ENCODE data around the gene SLC26A4.

SLC26A4 gene

DNA sequence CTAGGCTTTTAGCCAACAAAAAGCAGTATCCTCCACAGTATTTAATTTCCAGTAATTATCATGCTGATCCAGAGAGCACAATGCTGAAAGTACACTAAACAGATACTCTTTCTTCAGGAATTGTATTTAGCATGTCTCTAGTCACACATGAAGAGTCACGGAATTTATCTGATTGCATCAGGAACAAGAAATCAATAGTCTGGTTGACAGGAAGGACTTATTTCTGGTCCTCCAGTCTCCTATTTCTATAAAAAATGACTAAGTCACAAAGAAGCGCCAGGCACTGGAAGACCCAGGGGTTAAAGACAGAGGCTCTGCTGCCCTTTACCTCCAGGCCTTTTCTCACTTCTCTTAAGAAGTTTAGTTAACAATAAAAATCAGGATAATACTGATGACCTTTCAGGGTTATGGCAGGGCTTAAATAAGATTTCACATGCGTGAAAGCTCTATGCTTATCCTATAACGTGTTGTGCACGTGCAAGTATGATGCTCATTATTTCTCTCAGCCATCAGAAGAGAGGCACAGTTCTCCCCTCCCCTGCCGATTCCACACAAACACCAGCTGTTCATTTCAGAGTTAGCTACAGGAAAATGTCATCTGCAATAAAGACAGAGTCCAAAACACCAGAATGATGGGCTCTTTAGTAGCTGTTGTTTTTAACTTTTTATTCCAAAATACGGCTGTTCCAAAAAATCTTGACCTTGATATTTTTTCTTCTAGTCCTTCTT, 36.9 kb downstream of the SLC26A4 start:
- no peak for DNase-seq

DNA sequence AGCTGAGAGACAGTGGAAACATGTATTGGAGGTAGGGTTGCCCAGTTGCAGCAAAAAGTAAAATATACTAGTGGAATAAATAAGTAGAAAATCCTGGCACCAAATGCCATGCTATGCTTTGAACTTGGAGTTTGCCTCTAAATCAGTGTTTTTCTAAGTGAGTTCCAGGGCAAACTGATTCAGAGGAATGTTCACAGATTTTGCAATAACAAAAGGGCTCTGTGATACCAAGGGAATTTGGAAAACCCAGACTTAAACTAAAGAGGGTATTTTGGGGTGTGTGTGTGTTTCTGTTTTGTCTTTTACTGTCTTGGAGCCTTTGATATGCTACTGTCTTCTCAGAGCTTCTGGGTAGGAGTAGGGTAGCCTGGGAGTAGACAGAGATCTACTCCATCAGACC, 39.9 kb downstream of the SLC26A4 start:
- DNase-seq, result no peak

DNA sequence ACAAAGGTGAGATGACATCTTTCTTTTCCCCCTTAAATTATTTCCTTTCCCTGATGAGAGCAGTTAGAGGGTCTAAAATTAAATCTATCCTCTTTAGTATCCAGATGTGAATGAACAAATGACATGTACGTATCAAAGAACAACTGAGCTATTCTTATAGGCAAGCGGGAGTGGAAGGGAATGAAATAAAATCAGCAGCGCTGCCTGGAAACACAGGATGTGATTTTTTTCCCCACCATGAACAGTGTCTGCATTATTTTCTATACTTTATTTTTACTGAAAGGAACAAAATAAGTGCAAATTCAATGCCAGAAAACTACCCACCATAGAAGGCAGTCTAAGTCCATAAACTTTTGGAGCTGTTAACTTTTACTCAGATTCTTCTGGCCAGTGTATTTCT, 40.6 kb downstream of the SLC26A4 start:
- no peak for DNase-seq

DNA sequence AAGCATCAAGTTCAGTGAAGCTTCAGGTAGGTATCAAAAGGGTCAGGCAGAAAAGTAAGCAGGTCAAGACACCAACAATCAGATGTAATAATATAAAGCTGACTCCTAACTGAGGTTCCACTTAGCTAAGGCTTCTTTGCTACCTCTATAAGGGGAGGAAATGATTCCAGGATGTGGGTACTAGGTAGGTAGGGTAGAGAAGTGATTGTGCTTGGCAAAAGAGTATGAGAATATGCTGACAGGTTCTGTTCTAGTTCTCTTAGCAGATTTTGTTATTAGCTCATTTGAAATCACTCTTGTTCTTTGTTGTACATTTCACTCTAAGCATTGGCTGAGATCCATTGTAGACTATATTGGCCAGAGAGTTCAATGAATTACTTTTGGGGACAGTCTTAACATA, 42.6 kb downstream of the SLC26A4 start:
- no peak for DNase-seq

DNA sequence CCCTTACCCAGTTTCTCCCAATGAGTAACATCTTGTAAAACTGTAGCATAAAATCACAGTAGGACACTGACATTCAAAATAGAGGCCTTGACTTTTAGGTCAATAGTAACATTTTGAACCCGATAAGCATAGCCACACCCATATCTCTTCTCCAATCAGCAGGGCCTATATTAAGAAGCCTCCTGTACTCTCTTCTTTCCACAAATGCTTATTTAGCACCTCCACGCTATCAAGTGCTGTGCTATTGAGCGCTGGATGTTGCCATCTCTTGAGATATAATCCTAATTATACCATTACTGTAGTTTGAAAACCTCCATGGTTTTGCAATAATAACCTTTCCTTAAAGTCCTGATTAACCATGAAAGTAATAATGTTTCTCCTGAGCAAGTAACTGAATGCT, 43.2 kb downstream of the SLC26A4 start:
- no peak for DNase-seq

DNA sequence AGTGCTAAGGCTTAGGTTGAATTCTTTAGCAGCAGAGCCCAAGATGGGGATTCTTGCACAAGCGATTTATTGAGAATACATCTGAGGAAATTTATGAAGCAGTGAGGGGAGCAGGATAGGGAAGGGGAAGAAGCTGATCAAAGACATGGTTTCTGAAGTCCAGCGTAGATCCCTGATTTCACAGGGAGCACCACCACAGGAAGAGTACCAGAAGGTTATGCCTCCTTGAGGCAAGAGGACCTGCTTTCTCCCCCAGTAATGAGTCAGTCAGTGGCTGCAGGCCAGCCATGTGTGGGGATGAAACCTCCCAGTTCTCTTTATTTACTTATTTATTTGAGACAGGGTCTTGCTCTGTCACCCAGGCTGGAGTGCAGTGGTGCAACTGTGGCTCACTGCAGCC, 48.3 kb downstream of the SLC26A4 start:
- DNase-seq, result no peak

DNA sequence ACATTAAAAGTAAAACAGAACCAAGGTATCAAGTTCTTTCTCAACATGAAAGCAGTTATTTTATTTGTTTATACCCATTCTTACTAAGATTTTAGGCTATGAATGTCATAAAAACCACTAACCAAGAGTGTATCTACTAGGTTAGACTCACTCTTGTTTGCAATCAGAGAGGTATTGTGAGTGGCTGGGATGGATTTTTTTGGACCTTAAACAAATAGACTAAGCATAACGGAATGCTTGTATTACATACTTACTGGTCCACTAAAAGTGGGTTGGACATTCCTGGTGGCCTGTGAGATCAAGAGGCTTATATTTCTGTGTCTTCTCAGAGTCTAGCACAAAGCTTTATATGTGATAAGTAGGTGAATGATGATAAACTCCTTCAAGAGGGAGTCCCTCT, 50.7 kb downstream of the SLC26A4 start:
- no peak for DNase-seq

DNA sequence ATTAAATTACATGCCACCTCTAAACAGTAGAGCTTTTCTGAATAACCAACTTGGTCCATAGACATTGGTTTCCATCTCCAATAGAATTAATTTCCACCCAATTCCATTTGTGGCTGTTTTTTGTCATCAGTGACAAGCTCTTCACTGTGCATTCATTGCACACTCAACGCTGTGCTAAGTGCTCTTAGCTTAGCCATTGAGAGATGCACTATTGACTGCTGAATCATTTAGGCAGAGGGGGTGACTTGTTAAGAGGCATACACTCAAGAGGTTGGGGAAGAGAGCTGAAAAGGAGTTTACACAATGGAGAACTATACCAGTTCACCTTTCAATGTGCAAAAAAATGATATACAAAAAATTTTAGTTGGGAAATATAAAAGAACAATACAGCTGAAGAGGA, 51.4 kb downstream of the SLC26A4 start:
- no peak for DNase-seq

DNA sequence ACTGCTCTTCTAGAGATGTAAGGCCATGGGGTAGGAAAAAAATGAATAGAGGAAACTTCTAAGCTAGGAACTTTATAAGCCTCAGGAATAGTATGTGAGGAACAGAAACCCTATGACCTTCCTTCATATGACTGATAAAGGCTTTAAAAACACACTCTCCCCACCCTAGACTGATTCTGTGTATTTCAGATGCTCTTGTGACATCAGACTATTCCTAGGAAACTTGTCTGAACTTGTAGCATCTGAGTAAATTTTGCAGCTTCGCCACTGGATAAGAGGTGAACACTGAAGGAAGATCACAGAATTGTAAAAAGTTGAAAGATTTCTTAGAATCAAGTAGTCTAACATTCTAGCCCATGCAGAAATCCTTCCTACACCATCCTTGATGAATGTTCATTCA, 52.3 kb downstream of the SLC26A4 start:
- DNase-seq, result no peak

DNA sequence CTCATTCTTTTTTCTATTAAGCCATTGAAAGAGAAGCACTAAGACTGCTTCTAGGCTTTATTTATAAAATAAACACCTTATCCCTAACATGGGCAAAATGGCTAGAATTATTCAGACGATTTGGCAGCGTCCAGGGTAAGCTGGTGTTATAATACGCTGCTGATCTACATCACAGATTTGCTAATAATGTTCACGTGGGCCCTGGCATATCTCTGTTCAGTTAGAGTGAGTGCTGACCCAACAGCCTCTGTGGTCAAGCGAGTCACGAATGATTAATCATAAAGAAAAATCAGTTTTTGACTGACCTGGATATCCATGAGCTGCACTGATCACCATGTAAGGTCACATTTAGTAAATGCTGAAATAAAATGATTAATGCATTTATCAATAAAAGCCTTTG, 54.9 kb downstream of the SLC26A4 start:
- no peak for DNase-seq

DNA sequence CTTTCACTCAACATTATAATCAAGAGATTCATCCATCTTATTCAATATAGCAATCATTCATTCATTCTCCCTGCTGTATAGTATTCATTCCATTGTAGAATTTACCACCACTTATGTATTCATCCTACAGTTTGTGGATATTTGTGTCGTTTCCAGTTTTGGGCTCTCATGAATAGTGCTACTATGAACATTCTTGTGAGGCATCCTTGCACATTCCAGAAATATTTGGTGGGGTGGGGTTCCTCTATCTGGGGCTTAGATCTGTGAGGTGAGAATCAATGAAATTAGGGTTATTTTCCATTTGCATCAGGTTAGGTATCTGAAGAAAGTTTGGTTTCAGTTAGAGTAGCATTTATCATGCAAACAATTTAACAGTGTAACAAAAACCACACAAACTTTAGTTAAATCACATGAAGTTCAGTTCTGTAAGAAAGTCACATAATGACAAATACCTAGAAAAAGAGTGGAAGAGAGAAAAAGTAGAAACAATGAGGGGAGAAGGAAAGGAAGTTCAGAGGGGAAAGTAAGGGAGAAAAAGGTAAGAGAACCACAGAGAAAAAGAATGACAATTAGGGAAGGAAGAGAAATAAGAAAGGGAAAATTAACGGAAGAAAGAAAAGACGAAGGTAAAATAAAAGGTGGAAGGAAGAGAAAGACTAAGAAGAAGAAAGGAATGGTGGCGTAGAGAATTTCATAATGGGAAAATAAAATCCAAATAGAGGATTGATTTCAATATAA, 58.0 kb downstream of the SLC26A4 start:
- DNase-seq, result no peak

DNA sequence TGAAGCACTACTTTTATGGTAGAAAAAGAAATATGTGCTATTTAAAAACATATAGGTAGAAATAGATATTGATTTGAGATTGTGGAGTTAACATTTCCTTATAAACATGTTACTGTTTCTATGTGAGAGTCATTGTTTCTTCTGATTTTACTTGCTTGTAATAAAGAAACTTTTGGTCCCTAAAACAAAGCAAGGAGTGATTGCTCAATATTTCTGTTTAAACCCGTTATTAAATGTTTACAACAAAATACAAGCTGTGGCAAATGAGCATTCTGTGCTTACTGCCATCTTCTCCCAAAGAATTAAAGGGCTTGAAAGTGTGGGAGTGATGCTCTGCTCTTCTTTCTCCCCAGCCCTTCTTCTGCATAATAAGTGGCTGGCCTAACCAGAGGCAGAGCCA, 60.7 kb downstream of the SLC26A4 start:
- no peak for DNase-seq

DNA sequence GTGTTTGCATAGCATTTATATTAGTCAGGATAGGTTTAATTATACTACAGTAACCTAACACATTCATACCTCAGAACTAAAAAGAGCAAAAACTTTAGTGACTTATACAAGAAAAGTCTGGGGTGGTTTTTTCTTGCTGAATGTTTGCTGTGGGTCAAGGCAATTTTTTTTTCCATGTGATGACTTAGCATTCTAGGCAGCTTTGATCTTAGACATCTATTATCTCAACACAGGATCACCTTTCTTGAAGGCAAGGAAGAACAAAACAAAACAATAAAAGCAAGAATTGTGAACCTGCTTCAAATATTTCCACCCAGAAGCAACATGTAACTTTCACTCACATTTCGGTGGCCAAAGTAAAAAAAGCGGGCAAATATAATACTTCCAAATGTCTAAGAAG, 62.6 kb downstream of the SLC26A4 start:
- no peak for DNase-seq

DNA sequence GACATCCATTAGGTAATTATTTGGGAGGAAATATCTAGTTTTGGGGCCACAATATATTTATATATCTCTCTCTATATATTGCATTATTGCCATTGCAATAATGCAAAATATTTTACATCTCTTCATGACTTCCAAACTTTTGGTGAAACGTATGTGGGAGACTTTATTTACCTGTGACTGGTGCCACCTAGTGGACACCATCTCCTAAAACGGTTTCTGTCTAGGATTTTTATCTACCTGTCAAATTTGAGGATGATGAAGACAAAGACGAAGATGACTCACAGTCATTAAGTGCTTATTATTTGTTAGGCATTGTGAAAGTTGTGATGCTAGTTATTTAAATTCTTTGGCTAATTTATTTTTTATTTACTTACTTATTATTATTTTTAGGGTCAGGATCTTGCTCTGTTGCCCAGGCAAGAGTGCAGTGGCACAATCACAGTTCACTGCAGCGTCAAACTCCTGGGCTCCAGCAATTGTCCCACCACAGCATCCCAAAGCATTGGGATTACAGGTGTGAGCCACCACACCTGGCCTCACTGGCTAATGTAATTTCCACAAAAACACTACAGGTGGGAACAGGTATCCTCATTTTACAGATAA, 64.6 kb downstream of the SLC26A4 start:
- DNase-seq, result peak; percentile 43

DNA sequence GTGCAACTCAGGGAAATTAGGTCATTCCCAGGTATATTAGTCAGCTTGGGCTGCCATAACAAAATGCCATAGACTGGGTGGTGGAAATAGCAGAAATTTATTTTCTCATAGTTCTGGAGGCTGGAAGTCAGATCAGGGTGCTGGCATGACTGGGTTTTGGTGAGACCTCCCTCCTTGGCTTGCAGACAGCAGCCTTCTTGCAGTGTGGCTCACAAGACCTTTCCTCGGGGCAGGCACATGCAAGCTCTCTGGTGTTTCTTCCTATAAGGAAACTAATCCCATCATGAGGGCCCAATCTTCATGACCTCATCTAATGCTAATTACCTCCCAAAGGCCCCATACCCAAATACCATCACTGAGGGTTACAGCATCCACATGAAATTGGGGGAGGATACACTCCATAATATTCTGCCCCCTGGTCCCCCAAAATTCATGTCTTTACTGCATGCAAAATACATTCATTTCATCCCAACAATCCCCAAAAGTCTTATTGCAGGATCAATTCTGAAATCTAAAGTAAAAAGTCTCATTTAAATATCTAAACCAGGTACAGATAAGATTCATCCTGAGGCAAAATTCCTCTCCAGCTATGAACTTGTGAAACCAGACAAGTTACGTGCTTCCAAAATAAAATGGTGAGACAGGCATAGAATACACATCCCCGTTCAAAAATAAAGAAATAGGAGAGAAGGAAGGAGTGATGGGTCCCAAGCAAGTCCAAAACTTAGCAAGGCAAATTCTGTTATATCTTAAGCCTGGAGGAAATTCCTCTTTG, 65.9 kb downstream of the SLC26A4 start:
- no peak for DNase-seq

DNA sequence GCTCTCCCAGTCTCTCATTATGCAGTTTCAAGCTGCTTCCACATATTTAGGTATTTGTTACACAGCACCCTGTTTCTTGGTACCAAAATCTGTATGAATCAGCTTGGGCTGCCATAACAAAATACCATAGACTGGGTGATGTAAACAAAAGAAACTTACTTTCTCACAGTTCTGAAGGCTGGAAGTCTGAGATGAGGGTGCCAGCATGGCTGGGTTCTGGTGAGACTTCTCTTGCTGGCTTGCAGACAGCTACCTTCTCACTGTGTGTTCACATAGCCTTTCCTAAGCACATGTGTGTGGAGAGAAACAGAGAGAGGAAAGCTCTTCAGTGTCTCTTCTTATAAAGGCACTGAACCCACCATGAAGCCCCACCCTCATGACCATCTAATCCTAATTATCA, 67.6 kb downstream of the SLC26A4 start:
- no peak for DNase-seq

DNA sequence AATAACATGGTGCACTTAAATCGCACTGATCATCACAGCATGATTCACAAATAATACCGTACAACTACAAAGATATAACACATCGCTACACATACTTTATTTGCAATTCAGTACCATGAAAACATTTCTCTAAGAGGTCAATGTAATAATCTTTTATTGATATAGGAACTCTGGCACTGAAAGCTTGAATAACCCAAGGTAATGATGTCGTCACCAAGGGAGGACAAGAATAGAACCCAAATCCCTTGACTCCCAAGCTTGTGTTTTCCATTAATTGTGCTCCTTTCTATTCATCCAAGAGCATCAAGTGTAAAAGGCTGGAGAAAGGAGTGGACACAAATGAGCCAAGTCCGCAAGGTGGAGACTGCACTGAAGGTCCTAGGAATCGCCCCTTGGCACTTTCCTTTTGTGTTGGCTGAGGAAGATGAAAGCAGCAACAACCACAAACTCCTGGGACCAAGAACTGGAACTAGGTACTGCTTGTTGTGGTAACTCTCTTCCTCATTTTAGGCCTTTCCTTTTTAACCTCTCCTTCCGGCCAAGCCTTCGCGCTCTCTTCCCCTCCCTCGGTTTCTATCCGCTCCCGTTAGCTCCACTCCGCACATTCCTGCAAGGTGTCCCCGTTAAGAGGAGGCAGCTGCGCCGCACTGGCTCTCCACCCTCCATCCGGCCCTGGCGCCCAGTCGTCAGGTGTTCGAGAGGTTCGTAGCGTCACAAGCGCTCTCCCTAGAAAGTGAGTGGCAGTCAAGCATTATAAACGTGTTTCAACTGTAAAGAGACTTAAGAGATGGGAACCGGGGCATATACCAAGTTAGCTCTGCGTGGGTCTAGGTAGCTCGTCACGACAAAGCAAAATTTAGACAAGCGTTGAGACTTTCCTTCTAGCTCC, 82.3 kb downstream of the SLC26A4 start:
- DNase-seq, result no peak

DNA sequence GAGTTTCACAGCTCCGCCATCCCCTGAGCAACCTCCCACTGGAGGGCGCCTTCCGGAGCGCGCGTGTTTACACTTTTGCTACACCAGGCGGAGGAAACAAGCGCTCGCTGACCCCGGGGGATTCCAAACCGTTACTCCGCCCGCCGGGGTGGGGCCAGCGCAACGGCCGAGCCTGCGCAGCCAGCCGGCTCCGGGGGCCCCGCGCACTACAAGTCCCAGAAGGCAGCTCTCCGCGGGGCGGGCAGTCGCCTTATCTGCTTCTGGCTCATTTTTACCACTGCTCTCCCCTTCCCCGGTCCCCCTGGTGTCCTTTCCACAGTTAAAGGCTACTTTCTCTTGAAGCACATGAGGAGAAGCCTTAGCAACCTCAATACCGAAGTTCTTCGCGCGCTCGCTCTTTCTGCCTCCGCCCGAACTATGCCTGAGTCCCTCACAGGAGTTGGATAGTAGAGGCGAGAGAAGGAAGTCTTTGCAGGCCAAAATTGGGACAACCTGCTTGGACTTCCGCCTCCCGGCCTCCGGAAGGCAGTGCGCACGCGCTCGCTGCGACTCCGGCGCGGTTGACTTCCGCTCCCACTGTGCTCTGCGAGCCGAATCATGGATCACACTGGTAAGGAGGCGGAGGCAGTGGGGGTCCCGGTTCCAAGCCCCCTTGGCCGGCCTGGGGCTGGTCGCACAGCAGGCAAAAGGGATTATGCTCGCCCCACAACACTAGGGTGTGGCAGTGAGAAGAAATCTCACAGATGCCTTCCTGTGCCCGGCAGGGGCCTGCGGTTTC, 83.1 kb downstream of the SLC26A4 start, which contains the start of gene CBLL1:
Gene CBLL1, plus strand, starts transcription at position 576 of the 778 bp plus-strand sequence. Its CDS starts 22 bp downstream, at position 598.
- DNase-seq, result peak; percentile 97

DNA sequence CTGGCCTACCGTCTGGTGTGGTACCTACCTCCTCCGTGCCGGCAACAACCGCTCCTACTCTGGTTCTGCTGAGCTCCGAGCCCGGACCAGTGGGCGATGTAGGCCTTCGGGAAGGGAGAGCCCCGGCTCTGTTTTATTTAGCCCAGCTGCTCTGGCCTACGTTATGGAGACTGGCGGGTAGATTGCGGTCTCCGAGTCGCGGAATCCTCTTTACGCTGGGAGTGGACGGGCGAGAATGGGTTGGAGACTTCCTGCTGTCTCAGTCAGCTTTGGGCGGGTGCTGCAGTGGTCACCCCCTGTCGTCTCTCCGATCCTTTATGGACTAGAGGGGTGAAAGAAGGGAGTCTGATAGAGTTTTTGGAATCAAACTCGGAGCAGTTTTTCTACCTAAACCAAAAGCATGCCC, 83.7 kb downstream of the SLC26A4 start:
- no peak for DNase-seq

DNA sequence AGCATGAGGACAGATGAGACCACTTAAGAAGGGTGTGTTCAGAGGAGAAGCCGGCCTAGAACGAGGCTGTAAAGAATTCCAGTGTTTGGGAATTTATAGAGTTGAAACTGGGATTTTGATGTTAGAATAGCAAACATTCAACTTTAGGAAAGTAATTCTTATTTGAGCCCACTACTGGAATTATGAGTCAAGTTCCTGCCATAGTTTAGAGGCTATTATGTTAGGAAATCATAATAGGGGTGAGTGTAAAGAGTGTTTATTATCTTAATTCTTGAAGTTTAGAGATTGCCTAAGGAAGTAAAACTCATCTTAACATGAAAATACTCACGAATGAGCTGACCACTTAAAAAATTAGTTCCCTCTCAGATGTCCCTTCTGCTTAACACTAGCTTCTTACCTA, 85.4 kb downstream of the SLC26A4 start:
- no peak for DNase-seq

DNA sequence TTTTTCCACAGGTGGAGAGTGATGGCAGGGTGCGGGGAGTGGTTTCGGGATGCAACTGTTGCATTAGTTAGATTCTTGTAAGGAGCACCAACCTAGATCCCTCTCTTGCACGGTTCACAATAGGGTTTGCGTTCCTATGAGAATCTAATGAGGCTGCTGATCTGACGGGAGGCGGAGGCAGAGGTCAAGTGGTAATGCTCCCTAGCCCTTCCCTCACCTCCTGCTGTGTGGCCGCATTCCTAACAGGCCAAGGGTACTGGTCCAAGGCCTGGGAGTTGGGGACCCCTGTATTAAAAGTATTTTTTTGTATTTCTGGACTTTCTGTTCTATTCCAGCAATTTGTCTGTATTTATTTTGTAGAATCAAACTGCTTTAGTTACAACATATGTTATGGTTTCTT, 90.5 kb downstream of the SLC26A4 start:
- no peak for DNase-seq
